ENCODE data around the gene COL23A1.

COL23A1 gene

DNA sequence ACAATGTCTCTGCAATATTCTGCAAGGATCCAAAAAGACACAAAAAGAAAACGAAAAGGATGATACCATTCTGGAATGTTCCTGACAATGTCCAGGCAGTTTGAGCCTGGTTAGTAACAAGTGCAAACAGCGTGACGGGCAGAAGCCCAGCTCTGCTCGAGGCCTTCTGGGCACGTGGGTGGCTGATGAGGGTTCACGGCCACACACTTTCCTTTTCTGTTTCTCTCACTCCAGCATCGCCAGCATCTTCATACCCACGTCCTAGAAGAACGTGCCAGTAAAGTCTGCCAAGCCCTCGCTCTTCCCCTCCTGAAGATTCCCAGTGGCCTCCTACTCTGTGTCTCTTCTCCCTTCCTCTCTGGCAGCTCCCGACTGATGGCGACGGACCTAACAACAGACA, 36.7 kb downstream of the COL23A1 start:
- no peak for DNase-seq

DNA sequence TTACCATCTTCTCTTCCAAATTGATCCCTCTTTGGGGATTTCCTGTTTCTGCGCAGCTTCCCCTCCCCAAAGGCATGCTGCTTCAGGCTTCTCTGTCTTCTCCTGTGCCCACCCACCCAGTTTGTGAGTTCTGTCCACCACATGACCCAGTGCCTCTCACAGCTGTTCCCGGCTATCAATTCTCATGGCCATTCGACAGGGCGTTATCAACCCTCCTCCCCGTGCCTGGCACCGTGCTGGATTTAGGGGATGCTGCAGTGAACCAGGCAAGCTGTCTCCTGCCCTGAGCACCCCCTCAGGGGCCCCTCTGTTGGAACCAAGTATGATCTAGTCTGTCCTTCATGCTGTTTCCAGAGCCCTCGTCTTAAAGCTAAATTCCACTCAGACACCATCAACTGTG, 38.7 kb downstream of the COL23A1 start:
- no peak for DNase-seq

DNA sequence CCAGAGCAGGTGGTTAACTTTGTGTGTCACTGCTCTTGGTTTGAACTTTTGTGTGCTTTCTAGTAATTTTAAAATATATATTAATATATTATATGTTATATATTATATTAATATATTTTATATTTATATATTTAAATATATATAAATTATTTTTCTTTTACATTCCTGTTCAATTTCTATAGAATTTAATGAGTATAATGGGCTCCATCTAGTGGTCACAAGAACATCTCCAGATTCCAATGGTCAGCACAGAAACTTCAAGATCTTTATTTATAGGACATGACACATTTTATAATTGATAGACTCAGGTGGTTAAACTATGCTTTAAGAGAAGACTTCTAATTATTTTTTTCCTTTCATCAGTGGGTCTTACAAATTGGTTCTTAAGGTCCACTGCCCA, 39.1 kb downstream of the COL23A1 start:
- peak; percentile 53 for DNase-seq

DNA sequence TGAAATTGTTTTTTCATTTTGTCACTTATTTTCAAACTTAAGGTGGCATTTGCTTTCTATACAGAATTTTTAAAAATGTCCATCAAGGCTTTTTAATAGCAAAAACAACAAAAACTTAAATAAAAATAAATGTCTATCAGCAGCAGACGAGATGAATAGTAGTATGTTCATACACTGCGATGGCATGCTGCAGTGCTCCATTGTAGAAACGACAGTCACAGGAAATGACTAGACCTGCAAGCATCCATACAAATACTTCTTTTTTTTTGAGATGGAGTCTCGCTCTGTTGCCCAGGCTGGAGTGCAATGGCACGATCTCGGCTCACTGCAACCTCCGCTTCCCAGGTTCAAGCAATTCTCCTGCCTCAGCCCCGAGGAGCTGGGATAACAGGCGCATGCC, 41.4 kb downstream of the COL23A1 start:
- no peak for DNase-seq

DNA sequence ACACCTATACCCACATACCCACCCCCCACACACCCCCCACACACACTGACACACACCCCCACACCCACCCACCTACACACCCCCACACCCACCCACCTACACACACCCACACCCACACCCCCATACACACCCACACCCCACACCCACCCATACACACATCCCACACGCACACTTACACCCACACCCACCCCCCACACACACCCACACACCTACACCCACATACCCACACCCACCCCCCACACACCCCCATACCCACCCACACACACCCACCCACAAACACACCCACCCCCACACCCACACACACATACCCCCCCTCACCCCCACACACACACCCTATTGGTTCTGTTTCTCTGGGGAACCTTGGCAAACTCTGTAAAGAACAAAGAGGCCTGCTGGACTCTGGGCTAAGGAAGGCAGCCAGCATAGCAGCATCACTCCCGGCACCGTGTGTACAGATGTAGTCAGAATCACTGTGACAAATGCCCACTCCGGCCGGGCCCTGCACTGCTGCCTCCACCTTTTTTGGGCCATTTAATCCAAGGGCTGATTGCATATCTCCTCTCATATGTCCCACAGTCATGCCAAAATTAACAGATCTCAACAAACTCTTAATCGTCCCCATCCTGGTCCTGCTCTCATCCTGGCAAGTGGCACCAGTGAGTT, 42.3 kb downstream of the COL23A1 start:
- DNase-seq, result no peak

DNA sequence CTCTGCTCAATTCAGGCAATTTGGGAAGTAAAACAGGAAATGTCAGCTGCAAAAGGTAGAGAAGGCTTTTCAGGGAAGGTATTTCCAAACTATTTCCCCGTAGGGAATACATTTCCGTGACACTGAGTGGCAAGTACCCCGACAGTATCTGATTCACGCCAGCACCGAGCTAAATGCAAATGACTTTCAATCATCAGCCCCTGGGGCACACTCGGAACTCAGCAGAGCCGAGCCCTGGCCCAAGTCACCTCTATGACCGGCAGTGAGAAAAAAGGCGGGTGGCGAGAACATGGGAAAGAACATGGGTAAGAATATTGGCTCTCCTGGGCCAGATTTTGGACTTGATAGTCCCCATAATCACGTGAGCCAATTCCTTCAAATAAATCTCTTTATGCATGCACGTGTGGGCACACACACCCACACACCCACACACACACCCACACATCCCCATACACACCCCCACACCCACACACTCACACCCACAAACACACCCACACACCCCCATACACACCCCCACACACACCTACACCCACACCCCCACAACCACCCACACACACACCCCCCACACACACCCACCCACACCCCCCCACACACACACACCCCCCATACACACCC, 43.0 kb downstream of the COL23A1 start:
- DNase-seq, result no peak

DNA sequence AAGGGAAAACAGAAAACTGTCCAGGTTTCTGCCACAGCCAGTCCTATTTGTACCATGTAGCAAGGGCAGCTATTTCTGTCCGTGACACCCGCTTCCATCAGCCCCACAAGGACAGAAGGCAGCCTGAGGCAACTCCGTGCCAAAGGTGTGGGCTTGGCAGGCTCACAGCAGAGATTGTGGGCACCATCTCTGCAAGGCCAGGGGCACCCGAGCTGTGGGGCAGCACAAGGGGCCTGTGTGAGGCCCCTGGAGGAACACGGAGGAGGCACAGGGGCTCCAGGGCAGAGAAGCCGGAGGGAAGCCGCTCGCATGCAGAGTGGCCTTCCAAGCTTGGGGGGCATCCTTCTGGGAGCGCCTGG, 43.5 kb downstream of the COL23A1 start:
- no peak for DNase-seq

DNA sequence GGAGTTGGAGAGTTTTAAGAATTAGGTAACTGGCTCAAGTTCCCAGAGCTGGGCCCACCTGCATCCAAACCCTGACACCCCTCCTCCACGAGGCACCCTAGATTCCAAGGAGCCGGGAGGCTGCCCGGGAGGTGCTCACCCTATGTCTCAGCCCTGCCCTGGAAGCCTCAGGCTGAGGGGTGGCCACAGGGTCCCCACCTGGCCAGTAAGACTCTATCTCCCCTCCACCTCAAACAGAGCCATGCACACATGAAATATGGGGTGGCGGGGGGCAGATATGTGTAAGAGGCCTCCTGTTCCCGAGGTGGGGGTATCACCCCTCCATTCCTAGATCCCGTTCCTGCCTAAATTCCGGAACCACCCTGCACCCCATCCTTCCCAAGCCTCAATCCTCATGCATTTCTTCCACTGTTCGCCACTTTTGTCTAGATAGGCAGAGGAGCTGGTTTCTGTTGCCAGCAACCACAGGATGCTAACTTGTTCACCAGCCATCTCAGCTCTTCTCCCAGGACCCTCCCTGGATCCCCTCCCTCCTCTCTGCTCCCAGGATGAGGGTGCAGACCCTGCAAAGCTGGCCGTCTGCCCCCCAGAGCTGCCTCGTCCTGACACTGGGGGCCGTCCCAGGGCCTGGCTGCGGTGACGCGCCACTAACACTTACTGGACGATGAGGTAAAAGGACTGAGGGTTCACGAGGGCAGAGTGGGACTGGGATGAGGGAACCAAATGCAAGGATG, 44.1 kb downstream of the COL23A1 start:
- no peak for DNase-seq

DNA sequence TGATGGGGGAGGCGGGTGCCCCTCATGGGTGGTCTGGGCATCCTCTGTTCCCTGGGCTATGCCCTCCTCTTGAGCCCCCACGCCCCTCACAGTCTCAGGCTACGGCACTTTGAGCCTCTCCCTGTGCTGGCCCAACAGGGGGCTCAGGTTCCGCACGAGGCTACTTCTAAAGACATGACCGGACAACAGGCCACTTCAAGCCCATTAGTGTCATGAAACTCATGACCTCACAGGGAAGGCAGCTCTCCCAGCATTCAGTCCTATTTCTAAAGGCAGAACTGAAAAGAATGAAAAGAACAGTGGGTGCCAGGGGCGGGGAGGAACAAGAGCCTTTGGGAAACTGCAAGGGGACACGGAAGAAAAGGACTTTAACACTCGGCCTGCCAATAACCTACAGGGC, 45.0 kb downstream of the COL23A1 start:
- no peak for DNase-seq

DNA sequence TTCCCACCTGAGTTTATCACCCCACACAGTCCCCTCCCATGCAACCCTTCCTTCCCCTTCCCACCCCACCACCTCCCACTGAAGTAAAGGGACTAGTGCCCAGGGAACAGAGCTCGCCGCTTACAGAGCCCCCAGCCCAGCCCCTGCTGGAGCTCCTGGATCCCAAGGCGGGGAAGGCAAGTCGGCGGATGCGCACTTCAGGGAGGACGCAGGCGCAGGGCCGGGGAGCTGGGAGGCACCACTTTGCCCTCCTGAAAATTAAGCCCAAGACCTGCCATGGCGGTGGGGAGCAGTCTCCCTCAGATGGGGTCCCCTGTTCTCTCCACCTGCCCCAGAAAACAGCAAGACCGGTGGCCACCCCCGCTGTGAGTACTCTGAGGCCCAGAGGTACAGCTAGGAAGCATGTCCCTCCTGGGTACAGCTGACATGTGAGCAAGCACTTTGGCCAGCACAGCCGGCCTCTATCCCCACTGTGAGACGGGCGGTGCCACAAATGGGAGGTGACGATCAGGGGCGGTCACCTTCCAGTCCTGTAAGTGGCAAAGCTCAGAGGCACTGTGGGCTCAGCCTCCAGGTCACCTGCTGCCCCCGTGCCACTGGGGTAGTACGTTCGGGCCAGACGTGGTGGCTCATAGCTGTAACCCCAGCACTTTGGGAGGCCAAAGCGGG, 45.9 kb downstream of the COL23A1 start:
- DNase-seq, result no peak

DNA sequence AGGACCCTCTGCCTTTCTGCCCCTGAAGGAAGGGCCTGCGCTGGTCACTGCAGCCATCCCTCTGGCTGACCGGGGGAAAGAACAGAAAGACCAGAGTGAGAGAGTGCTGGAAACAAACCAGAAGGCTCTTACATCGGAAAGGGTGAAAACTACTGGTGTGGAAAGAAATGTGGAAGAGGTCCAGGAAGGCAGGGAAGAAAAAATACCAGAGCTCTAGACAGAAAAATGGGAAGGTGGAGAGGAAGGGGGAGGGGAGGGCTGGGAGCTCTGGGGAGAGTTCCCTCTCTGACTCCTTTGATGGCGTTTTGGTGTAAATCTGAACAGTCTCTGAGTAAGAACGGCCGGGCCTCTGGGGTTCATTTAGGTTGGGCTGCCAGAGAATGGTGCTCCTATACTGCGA, 47.7 kb downstream of the COL23A1 start:
- DNase-seq, result no peak

DNA sequence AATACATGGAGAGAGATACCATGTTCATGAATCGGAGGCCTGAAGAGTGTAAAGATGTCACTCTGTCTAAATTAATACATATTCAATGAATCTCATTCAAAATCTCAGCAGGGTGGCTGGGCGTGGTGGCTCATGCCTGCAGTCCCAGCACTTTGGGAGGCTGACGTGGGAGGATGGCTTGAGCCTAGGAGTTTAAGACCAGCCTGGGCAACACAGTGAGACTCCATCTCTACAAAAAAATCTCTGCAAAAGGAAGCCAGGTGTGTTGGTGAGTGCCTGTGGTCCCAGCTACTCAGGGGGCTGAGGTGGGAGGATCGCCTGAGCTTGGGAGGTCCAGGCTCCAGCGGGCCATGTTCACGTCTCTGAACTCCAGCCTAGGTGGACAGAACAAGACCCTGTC, 49.7 kb downstream of the COL23A1 start:
- DNase-seq, result no peak

DNA sequence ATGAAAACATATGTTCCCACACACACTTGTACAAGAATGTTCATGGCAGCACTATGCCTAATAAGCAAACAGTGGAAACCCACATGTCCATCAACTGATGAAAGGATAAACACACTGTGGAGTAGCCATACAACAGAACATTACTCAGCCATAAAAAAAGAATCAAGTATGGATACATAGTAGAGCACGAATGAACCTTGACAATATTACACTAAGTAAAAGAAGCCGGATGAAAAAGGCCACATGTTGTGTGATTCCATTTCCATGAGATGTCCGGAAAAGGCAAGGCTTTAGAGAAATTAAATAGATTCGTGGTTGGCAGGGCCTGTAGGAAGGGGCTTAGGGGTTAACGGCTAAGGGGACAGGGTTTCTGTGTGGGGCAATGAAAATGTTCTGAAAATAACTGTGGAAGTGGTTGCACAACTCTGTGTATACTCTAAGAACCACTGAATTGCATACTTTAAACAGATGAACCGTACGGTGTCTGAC, 51.4 kb downstream of the COL23A1 start:
- no peak for DNase-seq

DNA sequence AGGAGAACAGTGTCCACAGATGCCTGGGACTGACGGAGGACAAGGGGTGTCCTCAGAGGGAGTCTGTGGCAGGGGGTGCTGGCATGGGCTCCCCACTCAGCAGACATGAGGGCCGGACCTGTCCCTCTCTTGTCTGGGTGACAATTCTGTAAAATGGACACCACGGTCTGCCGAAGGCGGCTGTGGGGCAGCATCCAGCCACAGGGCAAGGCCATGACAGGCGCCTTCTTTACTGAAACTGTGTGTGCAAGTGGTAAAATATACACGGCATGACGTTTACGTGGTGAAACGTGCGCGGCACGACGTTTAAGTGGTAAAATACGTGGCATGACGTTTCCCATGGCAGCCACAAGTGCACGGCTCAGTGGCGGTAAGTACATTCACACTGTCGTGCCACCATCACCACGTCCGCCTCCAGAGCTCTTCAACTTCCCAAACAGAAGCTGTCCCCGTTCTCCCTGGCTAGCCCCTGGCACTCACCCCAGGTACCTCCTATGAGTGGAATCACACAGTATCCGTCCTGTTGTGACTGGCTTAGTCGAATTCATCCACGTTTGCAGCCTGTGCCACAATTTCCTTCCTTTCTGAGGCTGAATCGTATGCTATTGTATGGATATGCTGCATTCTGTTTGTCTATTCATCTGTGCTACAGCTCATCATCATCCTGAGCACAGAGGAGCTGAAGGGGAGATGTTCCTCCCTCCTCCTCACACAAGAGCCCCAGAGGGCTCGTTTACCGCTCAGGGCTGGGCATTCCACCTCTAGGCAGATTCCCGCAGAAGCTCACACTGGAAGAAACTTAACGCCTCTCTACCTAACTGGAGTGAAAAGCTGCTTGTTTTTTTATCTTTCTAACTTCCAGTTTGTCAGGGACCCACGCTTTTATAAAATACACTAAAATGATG, 52.5 kb downstream of the COL23A1 start:
- no peak for DNase-seq

DNA sequence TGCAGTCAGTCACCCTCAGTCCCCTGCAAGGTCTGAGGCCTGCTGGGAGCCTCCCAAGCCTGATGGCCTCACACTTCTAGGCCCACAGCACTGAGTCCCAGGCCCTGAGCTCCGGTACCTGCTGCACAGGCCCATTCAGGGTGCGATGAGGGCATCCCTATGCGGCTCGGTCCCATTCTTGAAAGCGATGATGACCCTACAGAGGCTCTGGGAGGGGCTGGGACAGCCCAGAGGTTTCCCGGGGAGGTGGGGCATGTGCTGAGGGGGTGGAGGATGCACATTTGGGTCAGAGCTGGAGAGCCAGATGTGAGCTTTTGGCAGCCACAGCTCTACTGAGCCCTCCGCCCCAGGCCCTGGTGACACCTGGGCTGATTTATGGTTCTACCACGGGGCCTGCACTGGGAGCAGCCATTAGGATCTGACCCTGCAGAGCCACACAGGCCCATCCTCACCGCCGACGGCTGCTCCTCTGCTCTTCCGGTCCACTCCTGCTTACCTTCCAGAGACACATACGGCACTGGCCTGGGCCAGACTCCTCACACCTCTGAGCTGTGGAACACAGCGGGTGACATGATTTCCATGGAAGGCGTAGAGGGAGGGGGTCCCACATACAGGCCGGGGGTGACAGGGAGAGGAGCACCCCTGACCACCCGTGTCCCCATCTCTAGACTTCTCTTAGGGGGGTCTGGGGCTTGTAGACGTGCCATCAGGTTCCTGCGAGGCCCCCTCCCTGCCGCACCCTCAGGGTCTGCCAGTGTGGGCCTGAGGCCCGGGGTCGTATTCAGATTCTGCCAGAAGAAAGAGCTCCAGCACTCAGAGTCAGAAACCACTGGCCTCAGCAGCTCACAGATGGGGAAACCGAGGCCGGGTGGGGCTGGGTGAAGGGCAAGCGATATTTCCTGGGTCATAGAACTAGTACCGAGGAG, 53.4 kb downstream of the COL23A1 start:
- DNase-seq, result no peak

DNA sequence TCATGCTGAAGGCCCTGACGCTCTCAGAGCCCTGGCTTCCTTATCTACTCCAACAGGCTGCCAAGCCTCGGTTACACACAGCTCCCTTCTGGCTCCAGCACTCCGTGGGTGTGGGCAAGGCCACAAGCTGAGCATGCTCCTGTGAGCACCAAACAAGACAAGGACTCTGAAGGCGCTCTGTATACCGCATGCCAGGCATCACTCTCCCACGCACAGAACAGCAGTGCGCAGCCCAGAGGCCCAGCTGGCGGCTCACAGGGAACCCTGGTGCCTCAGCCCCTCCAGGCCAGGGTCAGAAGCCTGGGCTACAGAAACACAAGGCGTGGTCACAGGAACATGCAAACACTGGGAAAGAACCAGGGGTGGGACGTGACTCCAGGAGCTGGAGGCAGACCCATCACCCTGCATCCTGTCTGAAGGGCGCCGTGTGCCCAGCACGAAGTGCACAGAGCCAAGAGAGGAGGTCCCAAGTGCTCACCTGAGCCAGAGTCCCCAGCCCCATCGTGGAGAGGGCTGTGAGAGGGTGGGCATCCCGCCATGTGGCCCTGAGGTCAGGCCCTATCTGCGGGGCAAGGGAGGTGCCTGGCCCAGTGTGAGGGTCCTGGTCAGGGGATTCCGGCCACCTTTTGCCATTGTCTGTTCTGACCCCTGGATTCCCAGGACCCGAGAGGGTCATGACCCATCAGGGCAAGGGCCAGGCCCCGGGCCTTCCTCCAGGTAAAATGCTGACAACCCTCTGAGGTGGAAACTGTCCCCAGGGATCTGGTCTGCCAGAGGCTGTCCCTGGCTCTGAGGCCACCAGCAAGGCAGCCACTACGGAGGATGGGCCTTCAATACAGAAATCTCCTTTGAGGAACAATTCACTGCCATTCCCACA, 54.7 kb downstream of the COL23A1 start:
- DNase-seq, result no peak

DNA sequence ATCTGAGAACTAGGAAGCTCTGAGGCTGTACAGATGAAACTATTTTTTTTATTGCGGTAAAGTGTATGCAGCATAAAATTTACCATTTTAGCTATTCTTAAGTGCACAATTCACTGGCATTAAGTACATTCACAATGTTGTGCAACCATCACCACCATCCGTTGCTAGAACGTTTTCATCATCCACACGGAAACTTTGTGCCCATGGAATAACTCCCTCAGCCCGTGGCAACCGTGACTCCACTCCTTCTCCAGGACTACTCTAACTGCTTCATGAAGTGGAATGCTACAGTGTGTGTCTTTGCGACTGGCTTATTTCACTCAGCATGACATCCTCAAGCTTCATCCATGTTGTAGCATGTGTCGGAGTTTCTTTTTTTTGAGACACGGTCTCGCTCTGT, 57.1 kb downstream of the COL23A1 start:
- DNase-seq, result no peak

DNA sequence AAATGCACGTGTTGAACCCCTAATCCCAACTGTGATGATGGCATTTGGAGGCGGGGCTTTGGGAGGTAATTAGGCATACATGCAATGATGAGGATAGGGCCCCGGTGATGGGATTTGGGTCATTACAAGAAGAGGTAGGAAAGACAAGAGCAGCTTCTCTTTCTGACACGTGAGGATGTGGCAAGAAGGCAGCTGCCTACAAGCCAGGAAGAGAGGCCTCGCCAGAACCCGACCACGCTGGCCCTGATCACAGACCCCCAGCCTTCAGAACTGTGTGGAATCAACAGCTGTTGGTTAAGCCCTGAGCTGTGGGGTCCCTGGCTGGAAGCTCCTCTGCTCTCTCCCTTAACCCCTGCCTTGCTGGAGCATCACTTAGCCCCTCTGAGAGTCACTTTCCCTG, 57.5 kb downstream of the COL23A1 start:
- no peak for DNase-seq

DNA sequence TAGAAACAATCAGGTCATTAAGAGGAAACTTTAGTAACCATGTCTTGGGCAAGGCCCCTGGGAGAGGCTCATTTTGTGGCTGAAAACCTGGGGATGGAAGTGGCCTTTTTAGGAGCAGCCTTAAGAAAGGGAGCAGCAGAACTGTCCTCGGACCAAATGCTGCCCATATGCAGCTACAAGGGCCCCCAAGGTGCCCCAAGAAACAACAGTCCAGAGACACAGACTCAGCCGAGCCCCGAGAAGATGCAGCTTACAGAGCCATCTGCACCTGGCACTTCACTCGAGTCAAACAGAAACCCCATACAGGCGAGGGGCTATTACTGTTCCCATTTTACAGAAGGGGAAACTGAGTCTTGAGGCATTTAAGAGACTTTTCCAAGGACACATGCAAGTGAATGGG, 58.0 kb downstream of the COL23A1 start:
- DNase-seq, result no peak

DNA sequence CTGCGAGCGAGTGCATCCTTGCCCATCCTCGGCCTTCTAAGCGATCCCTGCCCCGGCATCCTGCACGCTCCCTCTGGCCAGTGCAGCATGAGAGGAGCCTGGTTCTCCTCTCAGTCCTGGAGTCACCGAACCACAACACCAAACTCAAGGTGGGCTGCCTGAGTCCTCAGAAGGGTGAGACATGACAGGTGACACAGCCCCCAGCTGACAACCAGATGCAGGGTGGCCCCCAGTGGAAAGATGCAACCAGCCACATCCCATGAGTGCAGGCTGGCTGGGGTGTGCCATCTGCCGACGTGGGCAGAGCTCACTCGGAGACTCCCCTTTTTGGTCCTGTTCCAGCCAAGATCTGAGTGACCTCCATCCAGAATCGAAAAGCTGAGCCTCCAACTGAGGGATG, 58.4 kb downstream of the COL23A1 start:
- DNase-seq, result no peak

DNA sequence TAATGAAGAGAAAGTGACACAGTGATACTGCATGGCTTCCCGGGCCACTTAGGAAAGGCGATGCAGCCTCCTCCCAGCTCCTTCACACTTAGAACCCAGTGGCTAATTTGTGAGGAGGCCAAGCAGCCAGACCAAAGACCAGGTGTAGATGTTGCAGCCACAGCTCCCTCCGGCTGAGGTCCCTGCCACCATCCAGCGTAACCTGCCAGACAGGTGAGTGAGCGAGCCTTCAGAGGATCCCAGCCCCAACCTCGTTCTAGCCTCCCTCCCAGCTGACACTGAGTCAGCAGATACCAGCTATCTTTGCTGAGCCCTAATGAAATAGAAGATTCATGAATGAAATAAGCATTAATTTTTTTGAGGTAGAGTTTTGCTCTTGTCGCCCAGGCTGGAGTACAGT, 59.7 kb downstream of the COL23A1 start:
- DNase-seq, result no peak

Data from 8988T (cell line).